GM19467 (cell line): ENCODE results near the gene MPIG6B.
"Not testable (repeated sequence)": the region's sequence is repeated elsewhere in the genome, so short reads cannot be mapped to it uniquely, and the experiment has no call there.

Experiments
- ATAC-seq: cut with Tn5 transposase; IDR thresholded peaks from one replicate; pipeline ENCODE4 v1.9.1; 2021; ENCODE audit warnings: mild to moderate bottlenecking, moderate library complexity; ENCODE audit not compliant: unreplicated experiment

The MPIG6B gene

GRCh38 chr6:31700740-31701401 is 22.3 kb upstream of the MPIG6B start:
- no peak for ATAC-seq

- no peak for ATAC-seq
Observed at GRCh38 chr6:31701666-31702404, 21.3 kb upstream of the MPIG6B start.

- no peak for ATAC-seq
Observed at GRCh38 chr6:31702405-31702818, 20.8 kb upstream of the MPIG6B start.

GRCh38 chr6:31702819-31703716 is 20.1 kb upstream of the MPIG6B start, which contains the start of gene ABHD16A:
Gene ABHD16A (minus strand): TSS chr6:31703324. CDS start chr6:31703281, 43 bp downstream.
- ATAC-seq = peak; percentile 80

- no peak for ATAC-seq
Observed at GRCh38 chr6:31705931-31706330, 17.2 kb upstream of the MPIG6B start.

- ATAC-seq = no peak
Observed at GRCh38 chr6:31706599-31706998, 16.6 kb upstream of the MPIG6B start, which contains the start of gene LY6G6F. Gene LY6G6F (plus strand): TSS chr6:31706866. CDS start chr6:31706907, 41 bp downstream.

GRCh38 chr6:31707701-31708100 is 15.5 kb upstream of the MPIG6B start:
- ATAC-seq = no peak

- ATAC-seq = no peak
Observed at GRCh38 chr6:31708224-31708623, 14.9 kb upstream of the MPIG6B start.

GRCh38 chr6:31709157-31709556 is 14.0 kb upstream of the MPIG6B start:
- ATAC-seq = not testable (repeated sequence)

GRCh38 chr6:31710523-31711219 is 12.5 kb upstream of the MPIG6B start:
- no peak for ATAC-seq

- ATAC-seq = no peak
Observed at GRCh38 chr6:31711233-31711632, 11.9 kb upstream of the MPIG6B start.

- no peak for ATAC-seq
Observed at GRCh38 chr6:31712296-31712695, 10.9 kb upstream of the MPIG6B start.

GRCh38 chr6:31713465-31713864 is 9.7 kb upstream of the MPIG6B start:
- no peak for ATAC-seq

GRCh38 chr6:31713991-31714684 is 9.0 kb upstream of the MPIG6B start:
- no peak for ATAC-seq

GRCh38 chr6:31715022-31715958 is 7.9 kb upstream of the MPIG6B start, which contains the start of gene LY6G6D:
Gene LY6G6D (plus strand): TSS chr6:31715348. CDS start chr6:31715356, 8 bp downstream.
- no peak for ATAC-seq

GRCh38 chr6:31717499-31718222 is 5.5 kb upstream of the MPIG6B start:
- no peak for ATAC-seq

GRCh38 chr6:31718265-31718664 is 4.9 kb upstream of the MPIG6B start:
- ATAC-seq = no peak

- no peak for ATAC-seq
Observed at GRCh38 chr6:31719001-31719400, 4.2 kb upstream of the MPIG6B start.
